Measurements from ENCODE around the gene SHC4. TPM values are rescaled to one million over a fixed set of nuclear protein-coding genes. Genes with fewer than 3 reads are reported as not detected.

The SHC4 gene
- total and polyA plus RNA-seq, 2 of the 13 experiments (the other 11 are each of a cell fraction or from before 2014, with no cell fraction given): 0.04 TPM; not detected in 1

DNA sequence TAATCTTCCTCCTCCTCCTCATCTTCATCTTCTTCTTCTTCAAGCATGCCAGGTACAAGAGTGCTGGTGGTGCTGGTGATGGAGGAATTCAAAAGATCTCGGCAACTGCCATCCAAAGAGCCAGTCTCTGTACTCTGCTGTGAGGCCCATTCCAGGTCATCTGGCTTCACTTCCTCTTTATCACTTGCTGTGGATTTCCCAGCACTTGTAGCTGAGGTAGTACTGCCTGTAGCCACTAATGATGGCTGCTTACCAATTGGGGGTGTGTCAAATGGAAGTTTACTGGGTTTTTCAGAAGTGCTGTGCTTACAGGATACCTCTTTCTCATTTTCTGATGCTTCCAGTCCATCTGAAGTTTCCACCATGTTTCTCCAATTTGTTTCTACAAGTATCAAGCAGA, 28.8 kb upstream of the SHC4 start:
- ChIA-PET POLR2A (no interaction called here), CTCF (ENCODE audit: low intra/inter-chr PET ratio, low total read pairs) (no interaction called here)
- Histone ChIP-seq H3K36me3 (replicated peaks in 1 of 2; ENCODE audit: control insufficient read depth in 1 of 2, insufficient read depth in 2 of 2, low read length in 2 of 2) (peaks cover 4 to 46% of the 10 kb centered on the region in 2 experiments; a peak in 4 of 5 replicates), H3K27ac (ENCODE audit: extremely low read length, insufficient read depth, low read length) (no peak overlapping the region), H2AFZ (ENCODE audit: low read length) (no peak overlapping the region), H3K79me2 (ENCODE audit: insufficient read depth, low read length) (no peaks in the 10 kb centered on the region), H3K9ac (ENCODE audit: insufficient read depth, low read depth, low read length) (no peak overlapping the region), H3K9me3 (ENCODE audit: low read length) (no peaks in the 10 kb centered on the region), H3K27me3 (ENCODE audit: control insufficient read depth in 1 of 2, insufficient read depth in 2 of 2, low read length in 2 of 2) (no peaks in the 10 kb centered on the region), H3K4me3 (replicated peaks in 1 of 3; ENCODE audit: insufficient read depth in 1 of 3, low read depth in 2 of 3, low read length in 3 of 3) (no peak overlapping the region), H3K4me2 (ENCODE audit: low read depth, low read length) (no peak overlapping the region), H4K20me1 (ENCODE audit: insufficient read depth, low read length) (no peaks in the 10 kb centered on the region), H3K4me1 (ENCODE audit: insufficient read depth, low read length) (no peaks in the 10 kb centered on the region)
- in situ Hi-C loops (cut with HindIII; ENCODE audit: extremely low pct_ligation_motif_present, low pct_unique_long_range_greater_than_20kb): no loop called here
- FAIRE-seq (no peak), DNase-seq (ENCODE audit: low spot score) (no peak), ATAC-seq (no peak)
- intact Hi-C loops (cut with micrococcal nuclease; ENCODE audit: unreplicated experiment): no loop called here
- no TSS peak for BruUV-seq (replicated peaks)
- TF ChIP-seq HDAC2 (CRISPR knock-in tag; IDR thresholded peaks at IDR 0.05) (no peak), KDM5A (IDR thresholded peaks at IDR 0.05; ENCODE audit: borderline replicate concordance, low read length) (no peak), SP4 (CRISPR knock-in tag; IDR thresholded peaks at IDR 0.05) (no peak), ZNF124 (CRISPR knock-in tag; IDR thresholded peaks at IDR 0.05) (no peak), MEIS2 (CRISPR knock-in tag; IDR thresholded peaks at IDR 0.05) (no peak)
- TF ChIP-seq, protein P1, sequence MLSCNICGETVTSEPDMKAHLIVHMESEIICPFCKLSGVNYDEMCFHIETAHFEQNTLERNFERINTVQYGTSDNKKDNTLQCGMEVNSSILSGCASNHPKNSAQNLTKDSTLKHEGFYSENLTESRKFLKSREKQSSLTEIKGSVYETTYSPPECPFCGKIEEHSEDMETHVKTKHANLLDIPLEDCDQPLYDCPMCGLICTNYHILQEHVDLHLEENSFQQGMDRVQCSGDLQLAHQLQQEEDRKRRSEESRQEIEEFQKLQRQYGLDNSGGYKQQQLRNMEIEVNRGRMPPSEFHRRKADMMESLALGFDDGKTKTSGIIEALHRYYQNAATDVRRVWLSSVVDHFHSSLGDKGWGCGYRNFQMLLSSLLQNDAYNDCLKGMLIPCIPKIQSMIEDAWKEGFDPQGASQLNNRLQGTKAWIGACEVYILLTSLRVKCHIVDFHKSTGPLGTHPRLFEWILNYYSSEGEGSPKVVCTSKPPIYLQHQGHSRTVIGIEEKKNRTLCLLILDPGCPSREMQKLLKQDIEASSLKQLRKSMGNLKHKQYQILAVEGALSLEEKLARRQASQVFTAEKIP (CRISPR knock-in tag; IDR thresholded peaks at IDR 0.05; ENCODE audit: borderline replicate concordance): no peak
- TF ChIP-seq, protein P2, sequence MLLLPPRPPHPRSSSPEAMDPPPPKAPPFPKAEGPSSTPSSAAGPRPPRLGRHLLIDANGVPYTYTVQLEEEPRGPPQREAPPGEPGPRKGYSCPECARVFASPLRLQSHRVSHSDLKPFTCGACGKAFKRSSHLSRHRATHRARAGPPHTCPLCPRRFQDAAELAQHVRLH (CRISPR knock-in tag; IDR thresholded peaks at IDR 0.05; ENCODE audit: borderline replicate concordance, low read depth): no peak
- TF ChIP-seq, protein P3, sequence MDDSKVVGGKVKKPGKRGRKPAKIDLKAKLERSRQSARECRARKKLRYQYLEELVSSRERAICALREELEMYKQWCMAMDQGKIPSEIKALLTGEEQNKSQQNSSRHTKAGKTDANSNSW (CRISPR knock-in tag; IDR thresholded peaks at IDR 0.05; ENCODE audit: borderline replicate concordance): no peak
- 94% methylated on average over 1 of the region's 1 CpG for WGBS (ENCODE audit: low lambda C conversion rate)
